Muscle layer of duodenum (tissue), 2 donors: ENCODE results near the gene OR6B2.
"Not testable (repeated sequence)": the region's sequence is repeated elsewhere in the genome, so short reads cannot be mapped to it uniquely, and the experiment has no call there.

Experiments used
- H3K27ac ChIP-seq: one replicate; pipeline ENCODE4 v1.7.0; 2013; ENCODE audit warnings: mild to moderate bottlenecking, low read length
- H3K27me3 ChIP-seq: one replicate; pipeline ENCODE4 v1.7.0; 2013; ENCODE audit warnings: low read depth, mild to moderate bottlenecking, control low read depth, low read length
- H3K36me3 ChIP-seq, 2 donors: one replicate each; pipeline ENCODE4 v1.7.0; 2013; ENCODE audit warnings: low read length in 2 of 2, control low read depth in 1 of 2, mild to moderate bottlenecking in 1 of 2; ENCODE audit not compliant: insufficient read depth in 2 of 2, control insufficient read depth in 1 of 2
- H3K4me1 ChIP-seq, 2 donors: one replicate each; pipeline ENCODE4 v1.7.0; 2013; ENCODE audit warnings: low read length in 2 of 2, mild to moderate bottlenecking in 2 of 2, control low read depth in 1 of 2, moderate library complexity in 1 of 2; ENCODE audit not compliant: insufficient read depth in 2 of 2, control insufficient read depth in 1 of 2
- H3K4me3 ChIP-seq, 2 donors: one replicate each; pipeline ENCODE4 v1.7.0; 2013; ENCODE audit warnings: low read length in 2 of 2, low read depth in 1 of 2, mild to moderate bottlenecking in 1 of 2
- H3K9me3 ChIP-seq, 2 donors: one replicate each; pipeline ENCODE4 v1.7.0; 2013; ENCODE audit warnings: low read length in 2 of 2, control low read depth in 1 of 2, mild to moderate bottlenecking in 1 of 2; ENCODE audit not compliant: control insufficient read depth in 1 of 2
- donor health status: healthy.

OR6B2 gene

DNA sequence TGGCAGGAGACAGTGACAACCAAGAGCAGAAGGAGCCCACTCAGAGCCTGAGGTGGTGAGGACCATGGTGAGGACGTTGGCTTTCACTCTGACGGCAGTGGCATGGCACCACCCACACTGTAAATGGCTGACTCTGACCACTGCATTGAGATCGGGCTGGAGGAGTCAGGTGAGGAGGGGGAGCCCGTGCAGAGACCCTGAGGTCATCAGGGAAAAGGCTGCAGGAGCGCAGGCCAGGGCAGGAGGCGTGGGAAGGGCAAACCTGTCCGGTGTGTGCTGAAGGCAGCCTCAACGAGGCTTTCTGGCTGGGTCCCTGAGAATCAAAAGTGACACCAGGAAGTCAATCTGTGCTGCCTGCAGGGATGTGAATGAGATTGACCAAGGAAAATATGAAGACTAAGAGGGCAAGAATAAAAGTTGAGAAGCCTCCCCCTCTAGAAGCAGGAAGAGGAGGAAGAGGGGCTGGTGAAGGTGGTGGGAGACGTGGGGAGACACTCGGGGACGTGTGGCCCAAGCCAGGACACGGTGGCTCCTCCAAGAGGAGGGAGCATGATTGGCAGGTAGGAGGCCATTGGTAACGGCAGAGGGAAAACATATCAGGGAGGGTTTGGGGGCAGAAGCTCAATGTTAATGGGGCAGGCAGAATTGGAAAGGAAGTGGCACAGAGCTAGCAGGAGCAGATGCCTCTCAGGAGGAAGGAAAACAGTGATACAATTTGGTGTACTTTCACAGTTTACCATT is 25.1 kb upstream of the OR6B2 start:
- Histone ChIP-seq H3K4me1 (no peaks in the 10 kb centered on the region), H3K4me3 (no peak overlapping the region), H3K27ac (no peak overlapping the region), H3K27me3 (peaks cover 12% of the 10 kb centered on the region), H3K36me3 (no peaks in the 10 kb centered on the region), H3K9me3 (no peaks in the 10 kb centered on the region)

DNA sequence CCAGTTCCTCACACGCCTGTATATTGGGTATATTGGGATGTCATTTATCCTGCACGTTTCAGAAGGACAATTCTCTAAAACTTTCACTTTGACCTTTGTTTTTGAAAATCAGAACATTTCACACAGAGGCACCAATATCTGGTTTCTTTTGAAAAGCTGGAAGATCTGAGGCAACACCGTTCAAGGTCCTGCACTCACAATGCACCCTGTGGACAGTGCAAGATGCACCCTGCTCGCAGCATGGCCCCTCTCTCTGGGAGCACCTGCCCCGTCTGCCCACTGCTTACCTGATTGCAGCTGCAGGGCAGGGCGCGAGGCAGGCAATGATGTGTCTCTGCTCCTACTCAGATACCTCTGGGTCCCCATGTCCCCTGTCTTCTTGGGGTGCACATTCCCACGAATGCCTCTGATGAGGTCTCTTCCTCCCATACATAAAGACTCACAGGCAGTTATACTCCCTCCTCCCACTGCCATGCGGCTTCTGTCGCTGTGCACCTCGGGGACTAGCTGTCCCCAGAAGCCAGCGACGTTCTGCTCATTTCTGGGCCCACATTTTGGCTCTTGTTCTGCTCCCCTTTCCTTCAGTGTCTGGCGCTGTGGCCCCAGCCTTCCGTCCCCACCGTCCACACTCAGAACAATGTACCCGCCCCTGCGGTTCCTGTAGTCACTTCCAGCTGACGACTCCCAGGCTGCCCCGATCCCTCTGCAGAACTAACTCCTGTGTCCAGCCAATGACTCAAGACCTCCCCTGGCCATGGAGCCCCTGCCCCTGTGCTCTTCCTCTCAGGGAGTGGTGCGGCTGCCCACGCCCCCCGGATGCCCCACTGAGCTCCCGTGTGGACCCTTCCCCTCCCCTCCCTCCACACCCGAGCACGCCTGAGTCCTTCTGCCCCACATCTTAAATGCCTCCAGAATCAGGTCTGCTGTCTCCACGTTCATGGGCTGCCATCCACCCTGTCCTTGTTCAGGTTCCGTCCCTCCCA is 23.2 kb upstream of the OR6B2 start, which contains the start of gene OR6B3:
TSS of gene OR6B3 (minus strand) at position 349 of the 983 bp plus-strand sequence.
- Histone ChIP-seq H3K27ac (no peak within 1 kb of the TSS), H3K36me3 (no peaks in the 10 kb centered on the region), H3K4me3 (no peak within 1 kb of the TSS), H3K9me3 (no peaks in the 10 kb centered on the region), H3K27me3 (peaks cover 12% of the 10 kb centered on the region), H3K4me1 (no peaks in the 10 kb centered on the region)

DNA sequence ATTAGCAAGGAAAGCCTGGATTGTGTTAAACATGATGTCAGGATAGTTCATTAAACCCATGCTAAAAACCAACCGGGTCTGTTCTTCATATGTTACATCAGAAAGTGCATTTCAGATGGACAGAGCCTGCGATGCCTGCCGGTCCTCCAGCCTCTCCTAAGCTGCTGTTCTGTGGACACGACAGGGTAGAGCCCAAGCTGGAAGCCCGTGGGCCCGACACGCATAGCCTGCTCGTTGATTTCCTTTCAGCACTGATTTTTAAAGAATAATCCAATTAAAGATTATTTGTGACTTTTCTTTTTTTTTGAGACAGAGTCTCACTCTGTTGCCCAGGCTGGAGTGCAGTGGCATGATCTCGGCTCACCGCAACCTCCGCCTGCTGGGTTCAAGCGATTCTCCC is 22.3 kb upstream of the OR6B2 start:
- H3K27ac ChIP-seq = no peak overlapping the region
- H3K4me3 ChIP-seq = no peak overlapping the region
- H3K36me3 ChIP-seq = no peaks in the 10 kb centered on the region
- H3K27me3 ChIP-seq = peaks cover 12% of the 10 kb centered on the region
- no peaks in the 10 kb centered on the region for H3K4me1 ChIP-seq
- H3K9me3 ChIP-seq = no peaks in the 10 kb centered on the region

DNA sequence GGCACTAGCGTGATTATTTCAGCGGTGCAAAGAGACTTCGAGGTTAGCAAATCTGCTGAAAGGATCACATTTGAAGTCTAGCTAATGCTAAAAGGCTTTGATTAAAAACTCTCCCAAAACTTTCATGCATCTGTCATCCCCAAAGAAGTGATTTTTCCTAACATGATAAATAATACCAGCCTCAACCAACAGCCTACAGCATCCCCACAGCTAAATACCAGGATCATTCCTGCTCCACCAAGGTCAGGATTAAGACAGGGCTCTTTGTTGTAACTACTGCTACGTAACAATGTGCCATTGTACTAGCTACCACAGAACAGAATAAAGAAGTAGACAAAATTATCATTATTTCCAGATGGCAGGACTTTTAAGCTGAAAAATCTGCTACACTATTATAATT is 21.5 kb upstream of the OR6B2 start:
- Histone ChIP-seq H3K36me3 (no peaks in the 10 kb centered on the region), H3K27ac (no peak overlapping the region), H3K27me3 (peaks cover 12% of the 10 kb centered on the region), H3K4me3 (no peak overlapping the region), H3K9me3 (no peaks in the 10 kb centered on the region), H3K4me1 (no peaks in the 10 kb centered on the region)

DNA sequence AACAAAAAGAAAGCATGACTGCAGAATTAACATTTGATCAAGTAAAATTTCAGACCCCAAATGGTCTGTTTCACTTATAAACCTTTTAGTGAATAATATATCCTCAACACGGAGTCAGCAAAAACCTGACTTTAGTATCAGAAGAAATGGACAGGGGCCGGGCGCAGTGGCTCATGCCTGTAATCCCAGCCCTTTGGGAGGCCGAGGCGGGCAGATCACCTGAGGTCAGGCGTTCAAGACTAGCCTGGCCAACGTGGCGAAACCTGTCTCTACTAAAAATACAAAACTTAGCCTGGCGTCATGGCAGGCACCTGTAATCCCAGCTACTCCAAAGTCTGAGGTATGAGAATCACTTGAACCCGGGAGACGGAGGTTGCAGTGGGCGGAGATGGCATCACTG is 20.0 kb upstream of the OR6B2 start:
- Histone ChIP-seq H3K4me3 (no peak overlapping the region), H3K27ac (no peak overlapping the region), H3K9me3 (no peaks in the 10 kb centered on the region), H3K4me1 (no peaks in the 10 kb centered on the region), H3K36me3 (no peaks in the 10 kb centered on the region), H3K27me3 (peaks cover 10% of the 10 kb centered on the region)

DNA sequence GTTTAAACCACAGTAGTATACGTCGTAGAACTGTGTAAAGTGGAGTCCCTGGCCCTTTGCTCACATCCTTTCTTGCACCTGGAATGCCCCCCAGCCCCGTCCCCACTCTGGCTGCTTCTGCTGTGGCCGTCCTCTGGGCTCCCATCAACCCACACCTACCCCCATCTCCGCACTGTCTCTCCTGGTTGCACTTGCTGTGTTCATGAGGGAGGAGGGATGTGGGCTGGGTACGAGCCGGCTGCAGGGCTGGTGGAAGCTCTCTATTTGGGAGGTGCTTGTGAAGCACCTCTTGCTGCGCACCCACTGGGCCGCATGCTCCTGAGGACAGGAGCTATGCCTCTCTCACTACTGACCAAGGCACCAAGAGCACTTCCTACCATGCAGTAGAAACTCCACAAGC is 18.0 kb upstream of the OR6B2 start:
- no peaks in the 10 kb centered on the region for H3K9me3 ChIP-seq
- no peak overlapping the region for H3K4me3 ChIP-seq
- no peak overlapping the region for H3K27ac ChIP-seq
- H3K27me3 ChIP-seq = no peaks in the 10 kb centered on the region
- H3K4me1 ChIP-seq = no peaks in the 10 kb centered on the region
- H3K36me3 ChIP-seq = no peaks in the 10 kb centered on the region

DNA sequence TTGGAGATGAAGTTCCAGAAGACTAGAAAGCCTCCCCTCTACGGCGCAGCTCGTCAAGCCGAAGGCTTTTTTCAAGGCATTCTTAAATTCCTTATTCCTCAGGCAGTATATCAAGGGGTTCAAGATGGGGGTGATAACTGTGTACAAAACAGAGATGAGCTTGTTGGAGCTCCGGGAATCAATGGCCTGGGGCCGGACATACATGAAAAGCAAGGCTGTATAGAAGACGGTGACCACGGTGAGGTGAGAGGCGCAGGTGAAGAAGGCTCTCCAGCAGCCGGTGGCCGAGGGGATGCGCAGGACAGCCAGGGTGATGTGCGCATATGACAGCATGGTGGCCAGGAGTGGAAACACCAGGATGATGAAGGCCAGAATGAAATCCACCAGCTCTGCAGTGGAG is 14.9 kb upstream of the OR6B2 start:
- H3K4me1 ChIP-seq = no peaks in the 10 kb centered on the region
- no peaks in the 10 kb centered on the region for H3K9me3 ChIP-seq
- no peak overlapping the region for H3K4me3 ChIP-seq
- peaks cover 7% of the 10 kb centered on the region for H3K27me3 ChIP-seq
- H3K27ac ChIP-seq = no peak overlapping the region
- H3K36me3 ChIP-seq = no peaks in the 10 kb centered on the region

DNA sequence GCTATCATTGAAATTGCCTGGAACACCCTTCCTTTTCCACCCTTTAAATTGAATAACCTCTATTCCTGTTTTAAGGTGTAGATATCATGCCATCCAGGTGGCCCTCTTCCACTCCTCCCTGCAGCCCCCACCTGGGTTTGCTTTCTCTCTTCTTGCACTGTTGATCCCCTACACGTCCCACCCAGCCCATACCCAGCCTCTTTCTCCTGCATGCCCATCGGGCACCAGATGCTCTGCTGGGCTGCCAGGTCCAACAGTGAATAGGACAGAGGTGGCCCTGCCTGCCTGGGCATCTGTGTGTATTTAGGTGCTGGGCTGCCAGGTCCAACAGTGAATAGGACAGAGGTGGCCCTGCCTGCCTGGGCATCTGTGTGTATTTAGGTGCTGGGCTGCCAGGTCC is 13.9 kb upstream of the OR6B2 start:
- not testable (repeated sequence) for H3K27me3 ChIP-seq, H3K4me3 ChIP-seq, H3K27ac ChIP-seq, H3K36me3 ChIP-seq, H3K9me3 ChIP-seq, H3K4me1 ChIP-seq

DNA sequence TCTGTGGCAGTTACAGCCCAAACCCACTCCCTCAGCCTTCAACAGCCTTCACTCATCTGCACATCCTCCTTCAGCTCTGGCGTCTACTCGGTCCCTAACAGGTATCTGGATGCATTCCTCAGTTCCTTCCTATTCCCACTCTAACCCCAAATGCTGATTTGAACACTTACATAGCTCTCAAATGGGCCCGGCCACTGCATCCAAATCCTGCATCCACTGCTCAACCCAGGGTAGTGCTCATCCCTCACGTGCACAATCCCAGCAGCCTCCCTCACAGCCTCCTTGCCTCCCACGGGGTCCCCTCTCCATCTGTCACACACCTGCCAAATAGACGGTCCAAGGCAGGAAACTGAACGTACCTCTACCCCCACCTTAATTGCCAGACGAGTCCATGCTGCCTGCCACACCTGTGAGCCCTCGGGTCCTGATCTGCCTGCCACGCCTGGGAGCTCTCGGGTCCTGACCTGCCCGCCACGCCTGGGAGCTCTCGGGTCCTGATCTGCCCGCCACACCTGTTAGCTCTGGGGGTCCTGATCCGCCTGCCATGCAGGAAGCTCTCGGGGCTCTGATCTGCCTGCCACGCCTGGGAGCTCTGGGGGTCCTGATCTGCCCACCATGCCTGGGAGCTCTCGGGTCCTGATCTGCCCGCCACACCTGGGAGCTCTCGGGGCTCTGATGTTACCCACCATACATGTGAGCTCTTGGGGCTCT is 13.2 kb upstream of the OR6B2 start:
- Histone ChIP-seq H3K27me3 (peaks cover 9% of the 10 kb centered on the region), H3K9me3 (no peaks in the 10 kb centered on the region), H3K27ac (no peak overlapping the region), H3K4me3 (no peak overlapping the region), H3K36me3 (no peaks in the 10 kb centered on the region), H3K4me1 (no peaks in the 10 kb centered on the region)

DNA sequence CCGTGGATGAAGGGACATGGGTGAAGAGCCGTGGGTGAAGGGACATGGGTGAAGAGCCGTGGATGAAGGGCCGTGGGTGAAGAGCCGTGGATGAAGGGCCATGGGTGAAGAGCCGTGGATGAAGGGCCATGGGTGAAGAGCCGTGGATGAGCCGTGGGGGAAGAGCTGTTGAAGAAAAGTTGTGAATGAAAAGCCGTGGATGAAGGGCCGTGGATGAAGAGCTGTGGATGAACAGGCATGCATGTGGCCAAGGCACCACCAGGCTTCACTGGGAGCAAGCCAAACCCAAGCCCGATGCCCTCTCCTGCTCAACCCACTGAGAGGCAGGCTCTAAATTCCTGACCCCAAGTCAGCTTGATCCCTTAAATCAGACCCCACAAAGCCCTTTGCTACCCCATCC is 12.5 kb upstream of the OR6B2 start:
- Histone ChIP-seq H3K4me3 (no peak overlapping the region), H3K27ac (no peak overlapping the region), H3K36me3 (no peaks in the 10 kb centered on the region), H3K27me3 (peaks cover 9% of the 10 kb centered on the region), H3K9me3 (no peaks in the 10 kb centered on the region), H3K4me1 (no peaks in the 10 kb centered on the region)

DNA sequence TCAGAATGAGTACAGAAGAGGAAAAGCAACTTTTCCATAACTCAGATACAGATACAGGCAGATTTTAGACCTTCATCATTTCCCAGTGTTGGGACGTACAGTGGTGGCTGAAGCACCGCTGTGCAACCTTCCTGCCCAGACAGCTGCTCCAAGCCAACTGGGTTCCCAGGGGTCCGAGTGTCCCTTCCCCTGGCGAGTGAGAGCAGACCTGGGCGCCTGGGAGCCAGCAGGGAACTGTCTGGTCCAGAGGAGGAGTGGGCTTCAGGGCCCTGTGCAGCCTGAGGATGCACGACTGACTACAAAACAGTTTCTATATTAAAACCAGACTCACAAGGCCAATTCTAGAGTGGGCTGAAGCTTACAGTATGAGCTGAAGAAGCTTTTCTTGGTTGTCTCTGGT is 11.1 kb upstream of the OR6B2 start:
- H3K27ac ChIP-seq = no peak overlapping the region
- no peaks in the 10 kb centered on the region for H3K4me1 ChIP-seq
- no peaks in the 10 kb centered on the region for H3K9me3 ChIP-seq
- no peaks in the 10 kb centered on the region for H3K36me3 ChIP-seq
- peaks cover 9% of the 10 kb centered on the region for H3K27me3 ChIP-seq
- H3K4me3 ChIP-seq = no peak overlapping the region
